ENCODE results near the gene SLC49A3. TPM values are rescaled to one million over a fixed set of nuclear protein-coding genes. Genes with fewer than 3 reads are reported as not detected.

Gene SLC49A3
- polyA plus RNA-seq, 3 donors, result 9.5 to 29.8 (median 11.1) TPM

DNA sequence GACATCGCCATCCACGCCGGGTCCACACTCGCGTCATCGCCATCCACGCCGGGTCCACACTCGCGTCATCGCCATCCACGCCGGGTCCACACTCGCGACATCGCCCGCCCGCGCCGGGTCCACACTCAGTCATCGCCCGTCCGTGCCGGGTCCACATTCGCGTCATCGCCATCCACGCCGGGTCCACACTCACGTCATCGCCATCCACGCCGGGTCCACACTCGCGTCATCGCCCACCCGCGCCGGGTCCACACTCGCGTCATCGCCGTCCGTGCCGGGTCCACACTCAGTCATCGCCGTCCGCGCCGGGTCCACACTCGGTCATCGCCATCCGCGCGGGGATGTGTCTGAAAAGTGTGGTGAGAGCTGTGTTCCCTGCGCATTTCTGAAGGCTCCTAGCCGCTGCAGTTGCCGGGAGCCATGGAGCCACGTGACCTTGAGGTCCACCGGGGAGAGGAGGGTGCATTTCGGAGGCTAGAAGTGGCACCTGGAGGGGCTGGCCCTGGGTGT is 34.0 kb upstream of the SLC49A3 start:
- no peak for DNase-seq
- no peak overlapping the region for H3K4me3 Mint-ChIP-seq
- peaks cover 0 to 5% of the 10 kb centered on the region in 2 donors for H3K9me3 ChIP-seq (replicated peaks in 1 of 2; ENCODE audit: control insufficient read depth in 1 of 2, insufficient read depth in 1 of 2, low read length in 2 of 2)
- intact Hi-C loops (cut with micrococcal nuclease), result no loop called here
- 99% methylated on average over 61 of the region's 61 CpGs for WGBS (ENCODE audit: insufficient coverage)
- no peak overlapping the region for H3K9ac ChIP-seq (ENCODE audit: insufficient read depth, low read length, poor library complexity, severe bottlenecking)
- H3K36me3 Mint-ChIP-seq, result peaks cover 35 to 64% of the 10 kb centered on the region in 2 donors
- H3K27me3 ChIP-seq (ENCODE audit: control insufficient read depth in 2 of 2, insufficient read depth in 2 of 2, low read length in 2 of 2), result no peaks in the 10 kb centered on the region
- H4K20me1 ChIP-seq (ENCODE audit: insufficient read depth, low read length), result peaks cover 98% of the 10 kb centered on the region
- peaks cover 0 to 15% (median 8%) of the 10 kb centered on the region in 7 donors for H3K9me3 Mint-ChIP-seq
- H3K36me3 ChIP-seq (replicated peaks in 1 of 2; ENCODE audit: control insufficient read depth in 1 of 2, insufficient read depth in 2 of 2, low read length in 2 of 2), result peaks cover 13 to 41% of the 10 kb centered on the region in 2 donors
- H3K4me2 ChIP-seq (replicated peaks; ENCODE audit: extremely low read depth, low read length, poor library complexity, severe bottlenecking), result no peak overlapping the region
- H3K4me1 Mint-ChIP-seq, result peaks cover 33% of the 10 kb centered on the region
- TF ChIP-seq CTCF (IDR thresholded peaks at IDR 0.05), result no peak
- H3K4me1 ChIP-seq (ENCODE audit: control insufficient read depth in 1 of 2, insufficient read depth in 2 of 2, low read length in 2 of 2), result peaks cover 0 to 17% of the 10 kb centered on the region in 2 donors
- H3K27ac Mint-ChIP-seq, result peak overlapping the region in 1 of 7 donors; percentile 6
- no peaks in the 10 kb centered on the region for H3K27me3 Mint-ChIP-seq (ENCODE audit: low read depth in 3 of 3)
- H3K79me2 ChIP-seq (ENCODE audit: insufficient read depth, low read length), result peaks cover 73% of the 10 kb centered on the region
- H3K27ac ChIP-seq (ENCODE audit: low read depth in 1 of 2, low read length in 2 of 2), result no peak overlapping the region
- H2AFZ ChIP-seq (ENCODE audit: insufficient read depth, low read depth, low read length, poor library complexity, severe bottlenecking), result no peak overlapping the region
- H3K4me3 ChIP-seq (replicated peaks in 1 of 3; ENCODE audit: low read depth in 2 of 3, low read length in 3 of 3), result no peak overlapping the region

DNA sequence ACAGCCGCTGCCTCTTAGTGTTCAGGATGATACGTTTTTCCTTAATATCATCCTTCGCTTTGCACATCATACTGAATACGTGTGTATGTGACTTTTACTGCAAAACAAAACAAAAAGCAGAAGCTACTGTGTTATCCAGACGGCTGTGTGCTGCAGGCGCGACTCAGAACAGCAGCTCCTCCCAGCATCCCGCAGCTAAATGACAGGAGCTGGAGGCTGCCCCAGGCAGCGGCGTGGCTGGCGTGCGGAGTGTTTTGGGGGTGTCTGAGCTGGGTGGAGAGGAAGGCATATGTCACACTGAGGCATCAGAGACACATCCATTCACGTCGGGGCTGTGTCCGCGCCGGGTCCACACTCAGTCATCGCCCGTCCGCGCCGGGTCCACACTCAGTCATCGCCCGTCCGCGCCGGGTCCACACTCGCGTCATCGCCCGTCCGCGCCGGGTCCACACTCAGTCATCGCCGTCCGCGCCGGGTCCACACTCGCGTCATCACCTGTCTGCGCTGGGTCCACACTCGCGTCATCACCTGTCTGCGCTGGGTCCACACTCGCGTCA is 33.3 kb upstream of the SLC49A3 start:
- no peak overlapping the region for H3K27ac ChIP-seq (ENCODE audit: low read depth in 1 of 2, low read length in 2 of 2)
- no peak for TF ChIP-seq CTCF (IDR thresholded peaks at IDR 0.05)
- H3K36me3 ChIP-seq (replicated peaks in 1 of 2; ENCODE audit: control insufficient read depth in 1 of 2, insufficient read depth in 2 of 2, low read length in 2 of 2), result peaks cover 13 to 38% of the 10 kb centered on the region in 2 donors
- no peak for DNase-seq
- peaks cover 0 to 17% of the 10 kb centered on the region in 2 donors for H3K4me1 ChIP-seq (ENCODE audit: control insufficient read depth in 1 of 2, insufficient read depth in 2 of 2, low read length in 2 of 2)
- peaks cover 0 to 15% (median 8%) of the 10 kb centered on the region in 7 donors for H3K9me3 Mint-ChIP-seq
- peaks cover 0 to 5% of the 10 kb centered on the region in 2 donors for H3K9me3 ChIP-seq (replicated peaks in 1 of 2; ENCODE audit: control insufficient read depth in 1 of 2, insufficient read depth in 1 of 2, low read length in 2 of 2)
- no peak overlapping the region for H3K27ac Mint-ChIP-seq
- H3K79me2 ChIP-seq (ENCODE audit: insufficient read depth, low read length), result peaks cover 75% of the 10 kb centered on the region
- H3K4me2 ChIP-seq (replicated peaks; ENCODE audit: extremely low read depth, low read length, poor library complexity, severe bottlenecking), result no peak overlapping the region
- no peak overlapping the region for H3K4me3 Mint-ChIP-seq
- 94% methylated on average over 44 of the region's 47 CpGs for WGBS (ENCODE audit: insufficient coverage)
- peaks cover 33% of the 10 kb centered on the region for H3K4me1 Mint-ChIP-seq
- H2AFZ ChIP-seq (ENCODE audit: insufficient read depth, low read depth, low read length, poor library complexity, severe bottlenecking), result no peak overlapping the region
- H4K20me1 ChIP-seq (ENCODE audit: insufficient read depth, low read length), result peaks cover 98% of the 10 kb centered on the region
- H3K4me3 ChIP-seq (replicated peaks in 1 of 3; ENCODE audit: low read depth in 2 of 3, low read length in 3 of 3), result no peak overlapping the region
- peaks cover 34 to 64% of the 10 kb centered on the region in 2 donors for H3K36me3 Mint-ChIP-seq
- no peaks in the 10 kb centered on the region for H3K27me3 ChIP-seq (ENCODE audit: control insufficient read depth in 2 of 2, insufficient read depth in 2 of 2, low read length in 2 of 2)
- H3K27me3 Mint-ChIP-seq (ENCODE audit: low read depth in 3 of 3), result no peaks in the 10 kb centered on the region
- H3K9ac ChIP-seq (ENCODE audit: insufficient read depth, low read length, poor library complexity, severe bottlenecking), result no peak overlapping the region
- intact Hi-C loops (cut with micrococcal nuclease), result no loop called here
